GM12878 (cell line): ENCODE results near the gene USP4.

Source experiments
- CBX3 ChIP-seq: fragments of 200-600 bp; sonication (generic); IDR thresholded peaks from 2 replicates; pipeline ENCODE4 v1.6.1; 2016; ENCODE audit warnings: low read depth, borderline replicate concordance
- EZH2 ChIP-seq: IDR thresholded peaks from 2 replicates; pipeline ENCODE4 v1.6.1; 2012; ENCODE audit warnings: low read depth, mild to moderate bottlenecking, control low read depth, inconsistent platforms, low read length, borderline replicate concordance; ENCODE audit not compliant: control insufficient read depth
- SP1 ChIP-seq: IDR thresholded peaks from one replicate; pipeline ENCODE4 v1.6.1; 2011; ENCODE audit warnings: low read depth, low read length
- TAF1 ChIP-seq: IDR thresholded peaks from 2 replicates; pipeline ENCODE4 v1.6.1; 2011; ENCODE audit warnings: mild to moderate bottlenecking, low read depth, low read length, borderline replicate concordance
- ZNF274 ChIP-seq: IDR thresholded peaks from one replicate; pipeline ENCODE4 v1.8.0; 2011; ENCODE audit not compliant: insufficient read length, insufficient read depth

DNA sequence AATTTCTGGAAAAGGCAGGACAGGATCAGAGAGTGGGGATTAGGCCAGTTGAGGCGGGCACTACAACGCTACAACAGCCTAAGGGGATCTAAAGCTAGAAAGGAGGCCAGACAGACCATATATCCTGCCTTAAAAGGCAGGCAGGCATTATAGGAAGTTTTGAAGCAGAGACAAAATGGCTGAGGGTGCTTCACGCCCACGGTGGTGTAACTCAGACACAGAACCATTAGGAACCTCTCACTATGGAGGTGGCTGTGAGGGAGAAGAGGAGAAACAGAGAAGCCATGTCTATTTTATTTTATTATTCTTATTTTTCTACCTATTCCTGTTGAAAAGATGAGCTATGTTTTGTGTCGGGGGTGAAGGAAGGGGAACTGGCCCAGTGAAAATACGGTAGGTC, 2.1 kb upstream of the USP4 start:
- TF ChIP-seq ZNF274 (no peak), CBX3 (no peak), EZH2 (no peak), TAF1 (no peak), SP1 (no peak)
